Hepatocyte (in vitro differentiated cells): ENCODE results near the gene TRIP10. TPM values are rescaled to one million over a fixed set of nuclear protein-coding genes. Genes with fewer than 3 reads are reported as not detected.

Source experiments
- DNase-seq: peaks from one replicate; pipeline ENCODE4 v3.0.0-alpha.2; 2016; ENCODE audit warnings: low spot score
- H2AFZ ChIP-seq: fragments of 200-600 bp; sonication (generic); 2 replicates; pipeline ENCODE4 v1.6.0; 2016; ENCODE audit warnings: antibody characterized with exemption, mild to moderate bottlenecking
- H3K27ac ChIP-seq: fragments of 200-600 bp; sonication (generic); 2 replicates; pipeline ENCODE4 v1.5.1; 2016; ENCODE audit warnings: mild to moderate bottlenecking
- H3K27me3 ChIP-seq: fragments of 200-600 bp; sonication (generic); 2 replicates; pipeline ENCODE4 v1.6.1; 2016
- H3K36me3 ChIP-seq: fragments of 200-600 bp; sonication (generic); replicated peaks from 2 replicates; pipeline ENCODE4 v1.5.1; 2016; ENCODE audit warnings: low read depth; ENCODE audit not compliant: insufficient read depth
- H3K4me1 ChIP-seq: fragments of 200-600 bp; sonication (generic); 2 replicates; pipeline ENCODE4 v1.5.1; 2016; ENCODE audit warnings: mild to moderate bottlenecking, moderate library complexity; ENCODE audit not compliant: insufficient read depth
- H3K4me2 ChIP-seq: fragments of 200-600 bp; sonication (generic); 2 replicates; pipeline ENCODE4 v1.6.0; 2016
- H3K4me3 ChIP-seq: fragments of 200-600 bp; sonication (generic); 2 replicates; pipeline ENCODE4 v1.5.1; 2016; ENCODE audit warnings: mild to moderate bottlenecking
- H3K79me2 ChIP-seq: fragments of 200-600 bp; sonication (generic); 2 replicates; pipeline ENCODE4 v1.6.0; 2017; ENCODE audit warnings: mild to moderate bottlenecking
- H3K9me2 ChIP-seq: fragments of 200-600 bp; sonication (generic); replicated peaks from 2 replicates; pipeline ENCODE4 v1.6.0; 2017; ENCODE audit warnings: mild to moderate bottlenecking; ENCODE audit not compliant: insufficient read depth
- H3K9me3 ChIP-seq: fragments of 200-600 bp; sonication (generic); 2 replicates; pipeline ENCODE4 v1.5.1; 2016; ENCODE audit warnings: low read depth, mild to moderate bottlenecking
- H4K20me1 ChIP-seq: fragments of 200-600 bp; sonication (generic); 2 replicates; pipeline ENCODE4 v1.6.0; 2016; ENCODE audit warnings: mild to moderate bottlenecking; ENCODE audit not compliant: insufficient read depth, poor library complexity, severe bottlenecking
- EZH2 ChIP-seq: fragments of 200-600 bp; sonication (generic); IDR thresholded peaks from 2 replicates; pipeline ENCODE4 v1.6.1; 2016; ENCODE audit warnings: antibody characterized with exemption, mild to moderate bottlenecking, borderline replicate concordance
- EZH2phosphoT487 ChIP-seq: fragments of 200-600 bp; sonication (generic); IDR thresholded peaks from one replicate; pipeline ENCODE4 v1.6.1; 2018; ENCODE audit warnings: antibody characterized with exemption, mild to moderate bottlenecking, low read depth, moderate library complexity; ENCODE audit not compliant: unreplicated experiment, severe bottlenecking
- WGBS: methylation state at CpG from one replicate; pipeline ENCODE4 v1.1.6; 2016; ENCODE audit warnings: low lambda C conversion rate; ENCODE audit errors: missing lambda C conversion rate; 5-methylcytosine and 5-hydroxymethylcytosine counted together
- polyA plus RNA-seq: library from polyadenylated mRNA; unstranded; fragments of >200 nt; fragmentation: Nextera tagmentation; extraction: Ambion mirVana; gene quantifications from 2 replicates; pipeline ENCODE4 v1.2.1, GENCODE V29; 2016
- total RNA-seq: library from RNA; depleted of rRNA; stranded (reverse); fragments of >200 nt; gene quantifications from 2 replicates; pipeline ENCODE4 v1.2.3, GENCODE V29; 2014
- TF ChIP-seq, protein P1 (sequence below): fragments of 200-600 bp; sonication (generic); IDR thresholded peaks from 2 replicates; pipeline ENCODE4 v1.5.1; 2016; ENCODE audit warnings: antibody characterized with exemption, mild to moderate bottlenecking; ENCODE audit not compliant: poor library complexity

TRIP10 gene
- total and polyA plus RNA-seq, 2 experiments from 2014 or later = 48.8 to 79.5 TPM

- H2AFZ ChIP-seq = no peak overlapping the region
- H3K36me3 ChIP-seq = no peaks in the 10 kb centered on the region
- peaks cover 20% of the 10 kb centered on the region for H3K79me2 ChIP-seq
- no peaks in the 10 kb centered on the region for H3K27me3 ChIP-seq
- H4K20me1 ChIP-seq = no peaks in the 10 kb centered on the region
- peak overlapping the region; percentile 93 for H3K27ac ChIP-seq
- peak; percentile 94 for DNase-seq
- H3K9me3 ChIP-seq = no peaks in the 10 kb centered on the region
- TF ChIP-seq EZH2 (no peak), EZH2phosphoT487 (no peak)
- TF ChIP-seq, protein P1, sequence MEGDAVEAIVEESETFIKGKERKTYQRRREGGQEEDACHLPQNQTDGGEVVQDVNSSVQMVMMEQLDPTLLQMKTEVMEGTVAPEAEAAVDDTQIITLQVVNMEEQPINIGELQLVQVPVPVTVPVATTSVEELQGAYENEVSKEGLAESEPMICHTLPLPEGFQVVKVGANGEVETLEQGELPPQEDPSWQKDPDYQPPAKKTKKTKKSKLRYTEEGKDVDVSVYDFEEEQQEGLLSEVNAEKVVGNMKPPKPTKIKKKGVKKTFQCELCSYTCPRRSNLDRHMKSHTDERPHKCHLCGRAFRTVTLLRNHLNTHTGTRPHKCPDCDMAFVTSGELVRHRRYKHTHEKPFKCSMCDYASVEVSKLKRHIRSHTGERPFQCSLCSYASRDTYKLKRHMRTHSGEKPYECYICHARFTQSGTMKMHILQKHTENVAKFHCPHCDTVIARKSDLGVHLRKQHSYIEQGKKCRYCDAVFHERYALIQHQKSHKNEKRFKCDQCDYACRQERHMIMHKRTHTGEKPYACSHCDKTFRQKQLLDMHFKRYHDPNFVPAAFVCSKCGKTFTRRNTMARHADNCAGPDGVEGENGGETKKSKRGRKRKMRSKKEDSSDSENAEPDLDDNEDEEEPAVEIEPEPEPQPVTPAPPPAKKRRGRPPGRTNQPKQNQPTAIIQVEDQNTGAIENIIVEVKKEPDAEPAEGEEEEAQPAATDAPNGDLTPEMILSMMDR = no peak
- 12% methylated on average over 8 of the region's 8 CpGs for WGBS
- no peak overlapping the region for H3K4me3 ChIP-seq
- H3K9me2 ChIP-seq = no peaks in the 10 kb centered on the region
- peak overlapping the region; percentile 82 for H3K4me2 ChIP-seq
- H3K4me1 ChIP-seq = peaks cover 6% of the 10 kb centered on the region
These were observed 26.4 kb downstream of the TRIP10 start for GRCh38 chr19:6765738-6766356.

GRCh38 chr19:6766357-6767080 lies 27.0 kb downstream of the TRIP10 start:
- Histone ChIP-seq H3K36me3 (no peaks in the 10 kb centered on the region), H3K9me3 (no peaks in the 10 kb centered on the region), H3K4me3 (peak overlapping the region; percentile 27), H3K4me1 (peaks cover 6% of the 10 kb centered on the region), H2AFZ (no peak overlapping the region), H4K20me1 (no peaks in the 10 kb centered on the region), H3K9me2 (no peaks in the 10 kb centered on the region), H3K27ac (peak overlapping the region; percentile 93), H3K79me2 (peaks cover 20% of the 10 kb centered on the region), H3K27me3 (no peaks in the 10 kb centered on the region), H3K4me2 (peak overlapping the region; percentile 82)
- WGBS = 25% methylated on average over 16 of the region's 16 CpGs
- no peak for DNase-seq
- TF ChIP-seq, protein P1 = no peak

GRCh38 chr19:6767081-6767356 lies 27.5 kb downstream of the TRIP10 start:
- H3K27ac ChIP-seq = peak overlapping the region; percentile 93
- no peaks in the 10 kb centered on the region for H4K20me1 ChIP-seq
- 3% methylated on average over 15 of the region's 15 CpGs for WGBS
- H3K79me2 ChIP-seq = peaks cover 20% of the 10 kb centered on the region
- H3K4me1 ChIP-seq = peaks cover 6% of the 10 kb centered on the region
- H3K4me3 ChIP-seq = peak overlapping the region; percentile 27
- no peaks in the 10 kb centered on the region for H3K9me3 ChIP-seq
- DNase-seq = no peak
- H3K4me2 ChIP-seq = peak overlapping the region; percentile 82
- H3K27me3 ChIP-seq = no peaks in the 10 kb centered on the region
- H3K9me2 ChIP-seq = no peaks in the 10 kb centered on the region
- no peak overlapping the region for H2AFZ ChIP-seq
- TF ChIP-seq, protein P1 = no peak
- TF ChIP-seq EZH2phosphoT487 (no peak), EZH2 (no peak)
- H3K36me3 ChIP-seq = no peaks in the 10 kb centered on the region
